IMR-90 (cell line): ENCODE data around the gene CLEC16A. TPM values are rescaled to one million over a fixed set of nuclear protein-coding genes. Genes with fewer than 3 reads are reported as not detected.

ENCODE experiments used
- ATAC-seq: fragments of 200-7000 bp; cut with Tn5 transposase; 2 replicates; pipeline ENCODE4 v1.9.1; 2020; ENCODE audit warnings: low read depth, mild to moderate bottlenecking, moderate library complexity
- BruUV-seq: library from RNA; stranded (reverse); fragments of 400-500 nt; replicated peaks from 2 replicates; lab custom pipeline; 2021; lab: Mats Ljungman, UMichigan
- CTCF ChIA-PET: fragments of 300-600 bp; formaldehyde crosslinking; extraction: SDS; loops from one replicate; lab custom pipeline; 2021; ENCODE audit warnings: antibody characterized with exemption; lab: Yijun Ruan, JAX
- POLR2A ChIA-PET: fragments of 300-600 bp; sonication (Branson Sonifier 250); formaldehyde crosslinking; loops from one replicate; lab custom pipeline; 2022; ENCODE audit warnings: antibody characterized with exemption; ENCODE audit not compliant: unreplicated experiment; lab: Charles Lee
- DNase-seq: peaks from one replicate; pipeline ENCODE4 v3.0.0; 2013
- H2AFZ ChIP-seq: replicated peaks from 2 replicates; pipeline ENCODE3; 2013; ENCODE audit warnings: low read length, mild to moderate bottlenecking; ENCODE audit not compliant: poor library complexity
- H2AK5ac ChIP-seq: 2 replicates; pipeline ENCODE4 v1.6.1; 2013; ENCODE audit warnings: low read depth, low read length, inconsistent platforms
- H2AK9ac ChIP-seq: replicated peaks from 2 replicates; pipeline ENCODE3; 2013; ENCODE audit warnings: mild to moderate bottlenecking, low read depth, low read length, moderate library complexity; ENCODE audit not compliant: poor library complexity
- H2BK120ac ChIP-seq: 2 replicates; pipeline ENCODE4 v1.6.1; 2013; ENCODE audit warnings: low read depth, low read length, inconsistent platforms
- H2BK15ac ChIP-seq: 3 replicates; pipeline ENCODE4 v1.6.1; 2013; ENCODE audit warnings: low read depth, low read length, inconsistent platforms
- H2BK20ac ChIP-seq: 2 replicates; pipeline ENCODE4 v1.6.1; 2013; ENCODE audit warnings: low read depth, mild to moderate bottlenecking, inconsistent platforms, low read length, moderate library complexity
- H2BK5ac ChIP-seq: 2 replicates; pipeline ENCODE4 v1.6.1; 2013; ENCODE audit warnings: mild to moderate bottlenecking, low read depth, low read length, inconsistent platforms; ENCODE audit not compliant: poor library complexity, severe bottlenecking
- H3K14ac ChIP-seq: replicated peaks from 2 replicates; pipeline ENCODE4 v1.6.1; 2013; ENCODE audit warnings: low read depth, low read length, inconsistent platforms
- H3K18ac ChIP-seq: 2 replicates; pipeline ENCODE4 v1.6.1; 2013; ENCODE audit warnings: low read depth, low read length, control low read depth
- H3K23ac ChIP-seq: 2 replicates; pipeline ENCODE4 v1.6.1; 2013; ENCODE audit warnings: low read depth, low read length, inconsistent platforms
- H3K27ac ChIP-seq: 2 replicates; pipeline ENCODE4 v1.5.1; 2013; ENCODE audit warnings: mild to moderate bottlenecking, control low read depth, low read length; ENCODE audit not compliant: insufficient read depth
- H3K27me3 ChIP-seq: 2 replicates; pipeline ENCODE4 v1.6.1; 2013; ENCODE audit warnings: low read length; ENCODE audit not compliant: control insufficient read depth, insufficient read depth
- H3K36me3 ChIP-seq: 2 replicates; pipeline ENCODE4 v1.6.1; 2013; ENCODE audit warnings: low read length, mixed read lengths; ENCODE audit not compliant: control insufficient read depth, insufficient read depth
- H3K4ac ChIP-seq: 2 replicates; pipeline ENCODE4 v1.6.1; 2013; ENCODE audit warnings: low read depth, low read length, inconsistent platforms
- H3K4me1 ChIP-seq: 2 replicates; pipeline ENCODE4 v1.6.1; 2013; ENCODE audit warnings: low read length, mixed read lengths; ENCODE audit not compliant: control insufficient read depth, insufficient read depth
- H3K4me2 ChIP-seq: 2 replicates; pipeline ENCODE4 v1.6.1; 2013; ENCODE audit warnings: low read depth, mild to moderate bottlenecking, control low read depth, low read length, moderate library complexity
- H3K4me3 ChIP-seq: 2 replicates; pipeline ENCODE4 v1.5.1; 2013; ENCODE audit warnings: low read depth, mild to moderate bottlenecking, control low read depth, low read length, moderate library complexity; ENCODE audit not compliant: insufficient read depth
- H3K56ac ChIP-seq: 2 replicates; pipeline ENCODE4 v1.6.1; 2013; ENCODE audit warnings: low read length, inconsistent platforms; ENCODE audit not compliant: insufficient read depth; ENCODE audit errors: extremely low read depth
- H3K79me1 ChIP-seq, 2 experiments: 2 replicates each; pipeline ENCODE4 v1.6.1; 2013; ENCODE audit warnings: low read length in 2 of 2, inconsistent platforms in 1 of 2, low read depth in 1 of 2
- H3K9ac ChIP-seq: 2 replicates; pipeline ENCODE4 v1.6.1; 2013; ENCODE audit warnings: low read depth, low read length, control low read depth
- H3K9me1 ChIP-seq: 2 replicates; pipeline ENCODE4 v1.6.1; 2013; ENCODE audit warnings: low read length, inconsistent platforms; ENCODE audit not compliant: insufficient read depth
- H3K9me3 ChIP-seq: 2 replicates; pipeline ENCODE4 v1.6.1; 2013; ENCODE audit warnings: low read length; ENCODE audit not compliant: control insufficient read depth, insufficient read depth
- H4K20me1 ChIP-seq: 2 replicates; pipeline ENCODE4 v1.6.1; 2013; ENCODE audit warnings: low read length, inconsistent platforms; ENCODE audit not compliant: insufficient read depth
- H4K5ac ChIP-seq: 2 replicates; pipeline ENCODE4 v1.6.1; 2013; ENCODE audit warnings: mild to moderate bottlenecking, low read depth, low read length, control low read depth
- H4K8ac ChIP-seq, 2 experiments: 2 replicates each; pipeline ENCODE4 v1.6.1; 2013; ENCODE audit warnings: low read depth in 2 of 2, low read length in 2 of 2, control low read depth in 1 of 2, inconsistent platforms in 1 of 2
- H4K91ac ChIP-seq: 2 replicates; pipeline ENCODE4 v1.6.1; 2013; ENCODE audit warnings: low read depth, low read length, inconsistent platforms; ENCODE audit not compliant: insufficient read depth
- FOS ChIP-seq: fragments of 150-350 bp; IDR thresholded peaks from 2 replicates; pipeline ENCODE4 v1.6.1; 2016; ENCODE audit warnings: low read depth, low read length
- WGBS, 2 experiments: methylation state at CpG; one replicate each; pipeline versions ENCODE4 v1.1.5 to v1.1.7; 2013; ENCODE audit warnings: missing lambda C conversion rate in 2 of 2; ENCODE audit not compliant: insufficient read length in 1 of 2; ENCODE audit errors: extremely low coverage in 2 of 2; 5-methylcytosine and 5-hydroxymethylcytosine counted together
- dilution Hi-C: fragments of 300-500 bp; cut with HindIII; formaldehyde crosslinking; loops from one replicate; pipeline ENCODE4 v1.14.3; 2018; ENCODE audit warnings: low sequenced_read_pairs; ENCODE audit not compliant: unreplicated experiment
- in situ Hi-C: fragments of 300-500 bp; cut with MboI; formaldehyde crosslinking; loops from 3 replicates; pipeline ENCODE4 v1.14.3; 2019; ENCODE audit warnings: low sequenced_read_pairs, inconsistent platforms, mixed read lengths
- intact Hi-C: fragments of 100-400 bp; cut with micrococcal nuclease; formaldehyde crosslinking; loops from 2 replicates; pipeline ENCODE4 v1.10.0; 2022
- polyA plus RNA-seq, 3 experiments: library from polyadenylated mRNA; depleted of rRNA; stranded (reverse); fragments of >200 nt; gene quantifications; 2 replicates each; pipeline ENCODE4 v1.2.3, GENCODE V29; 2012; ENCODE audit warnings: low replicate concordance in 1 of 3
- total RNA-seq: library from RNA; depleted of rRNA; stranded (reverse); fragments of >200 nt; gene quantifications from 2 replicates; pipeline ENCODE4 v1.2.3, GENCODE V29; 2012

The CLEC16A gene
- total and polyA plus RNA-seq, 2 of the 4 experiments (the other 2 are of a cell fraction), result 15.9 to 16.5 TPM

DNA sequence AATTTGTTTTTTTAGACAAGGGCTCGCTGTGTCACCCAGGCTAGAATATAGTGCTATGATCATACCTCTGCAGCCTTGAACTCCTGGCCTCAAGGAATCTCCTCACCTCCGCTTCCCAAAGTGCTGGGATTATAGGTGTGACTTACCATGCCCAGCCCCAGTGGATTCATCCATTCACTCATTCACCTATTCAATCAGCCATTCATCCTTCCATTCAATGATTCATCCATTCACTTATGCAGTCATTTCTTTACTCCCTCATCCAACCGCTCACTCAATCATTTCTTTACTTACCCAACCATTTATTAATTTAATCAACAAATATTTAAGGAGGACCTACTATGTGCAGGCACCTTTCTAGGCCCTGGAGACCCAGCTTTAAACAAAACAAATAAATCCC, 27.8 kb upstream of the CLEC16A start:
- no peak overlapping the region for H3K4ac ChIP-seq
- no peaks in the 10 kb centered on the region for H3K79me1 ChIP-seq
- H4K5ac ChIP-seq, result no peak overlapping the region
- CTCF ChIA-PET, result no interaction called here
- H3K4me3 ChIP-seq, result no peak overlapping the region
- H3K23ac ChIP-seq, result no peak overlapping the region
- peaks cover 9% of the 10 kb centered on the region; the same call in 1 of the 2 replicates for H3K27me3 ChIP-seq
- in situ Hi-C loops, result loop anchor here (10.0 to 25.0 kb wide), 2 partner anchors 392 to 654 kb away; no protein-coding TSS in a partner anchor
- POLR2A ChIA-PET, result no interaction called here
- no peak overlapping the region for H2AFZ ChIP-seq
- no peak overlapping the region for H3K56ac ChIP-seq
- H3K4me2 ChIP-seq, result no peak overlapping the region
- no peak for DNase-seq
- dilution Hi-C loops, result no loop called here
- H2AK5ac ChIP-seq, result no peak overlapping the region
- no peak overlapping the region for H2BK20ac ChIP-seq
- intact Hi-C loops, result loop anchor here (5.0 kb wide), 1 partner anchor 159 kb away; no protein-coding TSS in a partner anchor
- ATAC-seq, result no peak
- H2BK120ac ChIP-seq, result no peak overlapping the region
- 100% methylated on average over 1 of the region's 3 CpGs; no CpG with 5 or more reads in 1 of the 2 experiments for WGBS, 2 experiments
- no peak overlapping the region for H3K18ac ChIP-seq
- no peak overlapping the region for H2BK5ac ChIP-seq
- no TSS peak for BruUV-seq
- H4K91ac ChIP-seq, result no peak overlapping the region
- no peak overlapping the region for H2BK15ac ChIP-seq
- H4K20me1 ChIP-seq, result no peaks in the 10 kb centered on the region
- H3K9ac ChIP-seq, result no peak overlapping the region
- no peaks in the 10 kb centered on the region for H3K9me3 ChIP-seq
- no peaks in the 10 kb centered on the region for H3K9me1 ChIP-seq
- H3K27ac ChIP-seq, result no peak overlapping the region
- H3K36me3 ChIP-seq, result no peaks in the 10 kb centered on the region
- no peaks in the 10 kb centered on the region for H3K4me1 ChIP-seq
- H2AK9ac ChIP-seq, result no peak overlapping the region
- no peak overlapping the region for H3K14ac ChIP-seq
- no peak for TF ChIP-seq FOS
- no peak overlapping the region for H4K8ac ChIP-seq
